ENCODE data around the gene HPCA.

DNA sequence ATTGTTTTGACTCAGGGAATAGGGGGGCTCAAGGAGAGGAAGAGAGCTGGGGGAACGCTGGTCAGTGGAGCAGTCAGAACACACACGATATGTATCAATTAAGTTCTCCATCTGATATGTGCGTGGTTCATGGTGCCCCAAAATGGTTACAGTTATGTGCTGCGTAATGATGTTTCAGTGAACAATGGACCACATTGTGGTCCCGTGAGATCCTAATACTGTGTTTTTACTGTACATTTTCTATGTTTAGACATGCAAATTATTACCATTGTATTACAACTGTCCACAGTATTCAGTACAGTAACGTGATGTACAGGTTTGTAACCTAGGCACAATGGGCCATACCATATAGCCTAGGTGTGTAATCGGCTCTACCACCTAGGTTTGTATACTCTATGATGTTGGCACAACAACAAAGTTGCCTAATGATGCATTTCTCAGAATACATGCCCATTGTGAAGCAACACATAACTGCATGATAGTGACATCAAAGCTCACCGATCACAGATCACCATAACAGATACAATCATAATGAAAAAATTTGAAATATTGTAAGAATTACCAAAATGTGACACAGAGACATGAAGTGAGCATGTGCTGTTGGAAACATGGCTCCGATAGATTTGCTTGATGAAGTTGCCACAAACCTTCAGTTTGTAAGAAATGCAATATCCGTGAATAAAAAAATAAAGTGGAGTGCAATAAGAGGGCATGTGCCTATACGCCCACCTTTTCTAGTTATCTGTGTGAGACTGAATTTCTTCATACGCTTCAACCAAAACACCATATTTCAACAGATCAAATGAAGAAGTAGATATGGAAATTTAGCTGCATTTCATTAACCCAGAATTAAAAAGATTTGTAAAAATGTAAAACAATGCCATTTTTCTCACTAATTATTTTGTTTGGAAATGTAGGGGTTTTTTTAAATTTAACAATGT, 29.7 kb downstream of the HPCA start:
- TF ChIP-seq, protein P1, sequence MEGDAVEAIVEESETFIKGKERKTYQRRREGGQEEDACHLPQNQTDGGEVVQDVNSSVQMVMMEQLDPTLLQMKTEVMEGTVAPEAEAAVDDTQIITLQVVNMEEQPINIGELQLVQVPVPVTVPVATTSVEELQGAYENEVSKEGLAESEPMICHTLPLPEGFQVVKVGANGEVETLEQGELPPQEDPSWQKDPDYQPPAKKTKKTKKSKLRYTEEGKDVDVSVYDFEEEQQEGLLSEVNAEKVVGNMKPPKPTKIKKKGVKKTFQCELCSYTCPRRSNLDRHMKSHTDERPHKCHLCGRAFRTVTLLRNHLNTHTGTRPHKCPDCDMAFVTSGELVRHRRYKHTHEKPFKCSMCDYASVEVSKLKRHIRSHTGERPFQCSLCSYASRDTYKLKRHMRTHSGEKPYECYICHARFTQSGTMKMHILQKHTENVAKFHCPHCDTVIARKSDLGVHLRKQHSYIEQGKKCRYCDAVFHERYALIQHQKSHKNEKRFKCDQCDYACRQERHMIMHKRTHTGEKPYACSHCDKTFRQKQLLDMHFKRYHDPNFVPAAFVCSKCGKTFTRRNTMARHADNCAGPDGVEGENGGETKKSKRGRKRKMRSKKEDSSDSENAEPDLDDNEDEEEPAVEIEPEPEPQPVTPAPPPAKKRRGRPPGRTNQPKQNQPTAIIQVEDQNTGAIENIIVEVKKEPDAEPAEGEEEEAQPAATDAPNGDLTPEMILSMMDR (IDR thresholded peaks at IDR 0.05): no peak
- TF ChIP-seq POLR2A (IDR thresholded peaks at IDR 0.05): no peak

Data from Peyer's patch (tissue), 4 donors.